IMR-90 (cell line): Measurements from ENCODE around the gene SGTB. TPM values are rescaled to one million over a fixed set of nuclear protein-coding genes. Genes with fewer than 3 reads are reported as not detected.

Experiments
- ATAC-seq: fragments of 200-7000 bp; cut with Tn5 transposase; 2 replicates; pipeline ENCODE4 v1.9.1; 2020; ENCODE audit warnings: low read depth, mild to moderate bottlenecking, moderate library complexity
- BruUV-seq: library from RNA; stranded (reverse); fragments of 400-500 nt; replicated peaks from 2 replicates; lab custom pipeline; 2021; lab: Mats Ljungman, UMichigan
- CTCF ChIA-PET: fragments of 300-600 bp; formaldehyde crosslinking; extraction: SDS; loops from one replicate; lab custom pipeline; 2021; ENCODE audit warnings: antibody characterized with exemption; lab: Yijun Ruan, JAX
- POLR2A ChIA-PET: fragments of 300-600 bp; sonication (Branson Sonifier 250); formaldehyde crosslinking; loops from one replicate; lab custom pipeline; 2022; ENCODE audit warnings: antibody characterized with exemption; ENCODE audit not compliant: unreplicated experiment; lab: Charles Lee
- DNase-seq: peaks from one replicate; pipeline ENCODE4 v3.0.0; 2013
- H2AFZ ChIP-seq: replicated peaks from 2 replicates; pipeline ENCODE3; 2013; ENCODE audit warnings: low read length, mild to moderate bottlenecking; ENCODE audit not compliant: poor library complexity
- H2AK5ac ChIP-seq: 2 replicates; pipeline ENCODE4 v1.6.1; 2013; ENCODE audit warnings: low read depth, low read length, inconsistent platforms
- H2AK9ac ChIP-seq: replicated peaks from 2 replicates; pipeline ENCODE3; 2013; ENCODE audit warnings: mild to moderate bottlenecking, low read depth, low read length, moderate library complexity; ENCODE audit not compliant: poor library complexity
- H2BK120ac ChIP-seq: 2 replicates; pipeline ENCODE4 v1.6.1; 2013; ENCODE audit warnings: low read depth, low read length, inconsistent platforms
- H2BK15ac ChIP-seq: 3 replicates; pipeline ENCODE4 v1.6.1; 2013; ENCODE audit warnings: low read depth, low read length, inconsistent platforms
- H2BK20ac ChIP-seq: 2 replicates; pipeline ENCODE4 v1.6.1; 2013; ENCODE audit warnings: low read depth, mild to moderate bottlenecking, inconsistent platforms, low read length, moderate library complexity
- H2BK5ac ChIP-seq: 2 replicates; pipeline ENCODE4 v1.6.1; 2013; ENCODE audit warnings: mild to moderate bottlenecking, low read depth, low read length, inconsistent platforms; ENCODE audit not compliant: poor library complexity, severe bottlenecking
- H3K14ac ChIP-seq: replicated peaks from 2 replicates; pipeline ENCODE4 v1.6.1; 2013; ENCODE audit warnings: low read depth, low read length, inconsistent platforms
- H3K18ac ChIP-seq: 2 replicates; pipeline ENCODE4 v1.6.1; 2013; ENCODE audit warnings: low read depth, low read length, control low read depth
- H3K23ac ChIP-seq: 2 replicates; pipeline ENCODE4 v1.6.1; 2013; ENCODE audit warnings: low read depth, low read length, inconsistent platforms
- H3K27ac ChIP-seq: 2 replicates; pipeline ENCODE4 v1.5.1; 2013; ENCODE audit warnings: mild to moderate bottlenecking, control low read depth, low read length; ENCODE audit not compliant: insufficient read depth
- H3K27me3 ChIP-seq: 2 replicates; pipeline ENCODE4 v1.6.1; 2013; ENCODE audit warnings: low read length; ENCODE audit not compliant: control insufficient read depth, insufficient read depth
- H3K36me3 ChIP-seq: 2 replicates; pipeline ENCODE4 v1.6.1; 2013; ENCODE audit warnings: low read length, mixed read lengths; ENCODE audit not compliant: control insufficient read depth, insufficient read depth
- H3K4ac ChIP-seq: 2 replicates; pipeline ENCODE4 v1.6.1; 2013; ENCODE audit warnings: low read depth, low read length, inconsistent platforms
- H3K4me1 ChIP-seq: 2 replicates; pipeline ENCODE4 v1.6.1; 2013; ENCODE audit warnings: low read length, mixed read lengths; ENCODE audit not compliant: control insufficient read depth, insufficient read depth
- H3K4me2 ChIP-seq: 2 replicates; pipeline ENCODE4 v1.6.1; 2013; ENCODE audit warnings: low read depth, mild to moderate bottlenecking, control low read depth, low read length, moderate library complexity
- H3K4me3 ChIP-seq: 2 replicates; pipeline ENCODE4 v1.5.1; 2013; ENCODE audit warnings: low read depth, mild to moderate bottlenecking, control low read depth, low read length, moderate library complexity; ENCODE audit not compliant: insufficient read depth
- H3K56ac ChIP-seq: 2 replicates; pipeline ENCODE4 v1.6.1; 2013; ENCODE audit warnings: low read length, inconsistent platforms; ENCODE audit not compliant: insufficient read depth; ENCODE audit errors: extremely low read depth
- H3K79me1 ChIP-seq, 2 experiments: 2 replicates each; pipeline ENCODE4 v1.6.1; 2013; ENCODE audit warnings: low read length in 2 of 2, inconsistent platforms in 1 of 2, low read depth in 1 of 2
- H3K9ac ChIP-seq: 2 replicates; pipeline ENCODE4 v1.6.1; 2013; ENCODE audit warnings: low read depth, low read length, control low read depth
- H3K9me1 ChIP-seq: 2 replicates; pipeline ENCODE4 v1.6.1; 2013; ENCODE audit warnings: low read length, inconsistent platforms; ENCODE audit not compliant: insufficient read depth
- H3K9me3 ChIP-seq: 2 replicates; pipeline ENCODE4 v1.6.1; 2013; ENCODE audit warnings: low read length; ENCODE audit not compliant: control insufficient read depth, insufficient read depth
- H4K20me1 ChIP-seq: 2 replicates; pipeline ENCODE4 v1.6.1; 2013; ENCODE audit warnings: low read length, inconsistent platforms; ENCODE audit not compliant: insufficient read depth
- H4K5ac ChIP-seq: 2 replicates; pipeline ENCODE4 v1.6.1; 2013; ENCODE audit warnings: mild to moderate bottlenecking, low read depth, low read length, control low read depth
- H4K8ac ChIP-seq, 2 experiments: 2 replicates each; pipeline ENCODE4 v1.6.1; 2013; ENCODE audit warnings: low read depth in 2 of 2, low read length in 2 of 2, control low read depth in 1 of 2, inconsistent platforms in 1 of 2
- H4K91ac ChIP-seq: 2 replicates; pipeline ENCODE4 v1.6.1; 2013; ENCODE audit warnings: low read depth, low read length, inconsistent platforms; ENCODE audit not compliant: insufficient read depth
- BHLHE40 ChIP-seq: fragments of 150-350 bp; IDR thresholded peaks from 2 replicates; pipeline ENCODE4 v1.6.1; 2016; ENCODE audit warnings: mild to moderate bottlenecking, low read depth, low read length
- CEBPB ChIP-seq: IDR thresholded peaks from 2 replicates; pipeline ENCODE4 v1.6.1; 2012; ENCODE audit warnings: low read depth, low read length, improper control_type of control experiment
- CHD1 ChIP-seq: IDR thresholded peaks from 2 replicates; pipeline ENCODE4 v1.6.1; 2012; ENCODE audit warnings: low read depth, low read length, improper control_type of control experiment
- FOS ChIP-seq: fragments of 150-350 bp; IDR thresholded peaks from 2 replicates; pipeline ENCODE4 v1.6.1; 2016; ENCODE audit warnings: low read depth, low read length
- MAFK ChIP-seq: IDR thresholded peaks from 2 replicates; pipeline ENCODE4 v1.6.1; 2012; ENCODE audit warnings: low read depth, low read length, improper control_type of control experiment
- MAZ ChIP-seq: IDR thresholded peaks from 2 replicates; pipeline ENCODE4 v1.6.1; 2012; ENCODE audit warnings: low read depth, mild to moderate bottlenecking, low read length, improper control_type of control experiment, moderate library complexity, borderline replicate concordance
- MXI1 ChIP-seq: IDR thresholded peaks from 2 replicates; pipeline ENCODE4 v1.6.1; 2012; ENCODE audit warnings: low read depth, mild to moderate bottlenecking, low read length, moderate library complexity, borderline replicate concordance
- POLR2A ChIP-seq: IDR thresholded peaks from 2 replicates; pipeline ENCODE4 v1.6.1; 2012; ENCODE audit warnings: mild to moderate bottlenecking, low read depth, low read length
- RCOR1 ChIP-seq: IDR thresholded peaks from 2 replicates; pipeline ENCODE4 v1.6.1; 2012; ENCODE audit warnings: mild to moderate bottlenecking, low read length, improper control_type of control experiment; ENCODE audit not compliant: insufficient replicate concordance
- RFX5 ChIP-seq: IDR thresholded peaks from 2 replicates; pipeline ENCODE4 v1.8.0; 2012; ENCODE audit warnings: low read depth, mild to moderate bottlenecking, low read length, moderate library complexity
- SMC3 ChIP-seq: fragments of 150-350 bp; IDR thresholded peaks from 2 replicates; pipeline ENCODE4 v1.6.1; 2016; ENCODE audit warnings: low read depth, mild to moderate bottlenecking, antibody characterized with exemption, low read length, moderate library complexity
- WGBS, 2 experiments: methylation state at CpG; one replicate each; pipeline versions ENCODE4 v1.1.5 to v1.1.7; 2013; ENCODE audit warnings: missing lambda C conversion rate in 2 of 2; ENCODE audit not compliant: insufficient read length in 1 of 2; ENCODE audit errors: extremely low coverage in 2 of 2; 5-methylcytosine and 5-hydroxymethylcytosine counted together
- dilution Hi-C: fragments of 300-500 bp; cut with HindIII; formaldehyde crosslinking; loops from one replicate; pipeline ENCODE4 v1.14.3; 2018; ENCODE audit warnings: low sequenced_read_pairs; ENCODE audit not compliant: unreplicated experiment
- in situ Hi-C: fragments of 300-500 bp; cut with MboI; formaldehyde crosslinking; loops from 3 replicates; pipeline ENCODE4 v1.14.3; 2019; ENCODE audit warnings: low sequenced_read_pairs, inconsistent platforms, mixed read lengths
- intact Hi-C: fragments of 100-400 bp; cut with micrococcal nuclease; formaldehyde crosslinking; loops from 2 replicates; pipeline ENCODE4 v1.10.0; 2022
- polyA plus RNA-seq, 3 experiments: library from polyadenylated mRNA; depleted of rRNA; stranded (reverse); fragments of >200 nt; gene quantifications; 2 replicates each; pipeline ENCODE4 v1.2.3, GENCODE V29; 2012; ENCODE audit warnings: low replicate concordance in 1 of 3
- total RNA-seq: library from RNA; depleted of rRNA; stranded (reverse); fragments of >200 nt; gene quantifications from 2 replicates; pipeline ENCODE4 v1.2.3, GENCODE V29; 2012
- TF ChIP-seq, protein P1 (sequence below): fragments of 150-350 bp; IDR thresholded peaks from 2 replicates; pipeline ENCODE4 v1.6.1; 2017; ENCODE audit warnings: mild to moderate bottlenecking, antibody characterized with exemption, low read length, low read depth
- TF ChIP-seq, protein P2 (sequence below): conservative IDR thresholded peaks from 2 replicates; pipeline ENCODE4 v1.5.1; 2012; ENCODE audit warnings: mild to moderate bottlenecking, low read depth, low read length, improper control_type of control experiment
- TF ChIP-seq, protein P3 (sequence below): fragments of 150-350 bp; IDR thresholded peaks from 2 replicates; pipeline ENCODE4 v1.6.1; 2016; ENCODE audit warnings: low read depth, mild to moderate bottlenecking, low read length, moderate library complexity, borderline replicate concordance

SGTB gene
- total and polyA plus RNA-seq, 2 of the 4 experiments (the other 2 are of a cell fraction): 7.5 to 15.1 TPM

DNA sequence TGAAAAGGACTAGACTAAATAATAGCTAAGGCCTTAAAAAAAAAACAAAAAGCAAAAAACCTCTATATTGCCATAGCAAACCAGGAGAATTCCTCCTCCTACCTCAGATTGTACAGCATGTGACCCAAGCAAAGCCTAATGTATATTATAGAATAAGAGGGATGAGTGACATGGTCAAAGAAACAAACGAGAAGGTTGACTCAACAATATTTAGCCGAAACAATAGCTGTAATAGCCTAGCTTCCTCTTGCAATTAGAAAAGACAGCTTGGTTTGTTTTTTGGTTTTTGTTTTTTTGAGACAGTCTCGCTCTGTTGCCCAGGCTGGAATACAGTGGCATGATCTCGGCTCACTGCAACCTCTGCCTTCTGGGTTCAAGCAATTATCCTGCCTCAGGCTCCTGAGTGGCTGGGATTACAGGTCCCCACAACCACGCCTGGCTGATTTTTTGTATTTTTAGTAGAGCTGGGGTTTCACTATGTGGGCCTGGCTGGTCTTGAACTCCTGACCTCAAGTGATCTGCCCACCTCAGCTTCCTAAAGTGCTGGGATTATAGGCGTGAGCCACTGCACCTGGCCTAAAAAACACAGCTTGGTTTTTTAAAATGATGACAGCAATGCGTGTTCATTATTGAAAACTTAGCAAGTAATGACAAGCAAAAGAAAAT, 5.7 kb upstream of the SGTB start:
- ATAC-seq: no peak
- H3K9me1 ChIP-seq: peaks cover 3% of the 10 kb centered on the region; the same call in 1 of the 2 replicates
- in situ Hi-C loops: no loop called here
- H2AK5ac ChIP-seq: no peak overlapping the region
- peaks cover 6% of the 10 kb centered on the region for H3K4me1 ChIP-seq
- no peak overlapping the region for H2AK9ac ChIP-seq
- H3K4me2 ChIP-seq: no peak overlapping the region
- 0 out of 2 replicates have a peak, but pooled peaks cover 3% of the 10 kb centered on the region for H4K20me1 ChIP-seq
- ChIA-PET CTCF (interaction anchor here (0.9 kb wide), 1 partner anchor 101 kb away, joined by 3 read pairs; no protein-coding TSS in a partner anchor), POLR2A (interaction anchor here (0.6 kb wide), 1 partner anchor 187 kb away, joined by 3 read pairs; no protein-coding TSS in a partner anchor)
- no peak overlapping the region for H2AFZ ChIP-seq
- H3K79me1 ChIP-seq: peaks cover 17 to 51% of the 10 kb centered on the region in 2 experiments
- no peak overlapping the region for H4K8ac ChIP-seq
- no peak overlapping the region for H3K9ac ChIP-seq
- no TSS peak for BruUV-seq
- H3K4ac ChIP-seq: no peak overlapping the region
- no peak overlapping the region for H2BK120ac ChIP-seq
- H2BK5ac ChIP-seq: no peak overlapping the region
- dilution Hi-C loops: no loop called here
- no peak overlapping the region for H3K4me3 ChIP-seq
- no peak overlapping the region for H4K91ac ChIP-seq
- no peak overlapping the region for H3K14ac ChIP-seq
- intact Hi-C loops: loop anchor here (10.0 kb wide), 1 partner anchor 417 kb away; the partner anchor contains the start of gene SREK1
- H3K36me3 ChIP-seq: peaks cover 2% of the 10 kb centered on the region
- H3K27me3 ChIP-seq: no peaks in the 10 kb centered on the region
- H4K5ac ChIP-seq: no peak overlapping the region
- no peak overlapping the region for H2BK15ac ChIP-seq
- H3K56ac ChIP-seq: no peak overlapping the region
- no peak overlapping the region for H3K18ac ChIP-seq
- TF ChIP-seq, protein P1, sequence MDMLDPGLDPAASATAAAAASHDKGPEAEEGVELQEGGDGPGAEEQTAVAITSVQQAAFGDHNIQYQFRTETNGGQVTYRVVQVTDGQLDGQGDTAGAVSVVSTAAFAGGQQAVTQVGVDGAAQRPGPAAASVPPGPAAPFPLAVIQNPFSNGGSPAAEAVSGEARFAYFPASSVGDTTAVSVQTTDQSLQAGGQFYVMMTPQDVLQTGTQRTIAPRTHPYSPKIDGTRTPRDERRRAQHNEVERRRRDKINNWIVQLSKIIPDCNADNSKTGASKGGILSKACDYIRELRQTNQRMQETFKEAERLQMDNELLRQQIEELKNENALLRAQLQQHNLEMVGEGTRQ: no peak
- no peak for TF ChIP-seq RFX5
- TF ChIP-seq BHLHE40: no peak
- TF ChIP-seq, protein P2, sequence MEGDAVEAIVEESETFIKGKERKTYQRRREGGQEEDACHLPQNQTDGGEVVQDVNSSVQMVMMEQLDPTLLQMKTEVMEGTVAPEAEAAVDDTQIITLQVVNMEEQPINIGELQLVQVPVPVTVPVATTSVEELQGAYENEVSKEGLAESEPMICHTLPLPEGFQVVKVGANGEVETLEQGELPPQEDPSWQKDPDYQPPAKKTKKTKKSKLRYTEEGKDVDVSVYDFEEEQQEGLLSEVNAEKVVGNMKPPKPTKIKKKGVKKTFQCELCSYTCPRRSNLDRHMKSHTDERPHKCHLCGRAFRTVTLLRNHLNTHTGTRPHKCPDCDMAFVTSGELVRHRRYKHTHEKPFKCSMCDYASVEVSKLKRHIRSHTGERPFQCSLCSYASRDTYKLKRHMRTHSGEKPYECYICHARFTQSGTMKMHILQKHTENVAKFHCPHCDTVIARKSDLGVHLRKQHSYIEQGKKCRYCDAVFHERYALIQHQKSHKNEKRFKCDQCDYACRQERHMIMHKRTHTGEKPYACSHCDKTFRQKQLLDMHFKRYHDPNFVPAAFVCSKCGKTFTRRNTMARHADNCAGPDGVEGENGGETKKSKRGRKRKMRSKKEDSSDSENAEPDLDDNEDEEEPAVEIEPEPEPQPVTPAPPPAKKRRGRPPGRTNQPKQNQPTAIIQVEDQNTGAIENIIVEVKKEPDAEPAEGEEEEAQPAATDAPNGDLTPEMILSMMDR: no peak
- TF ChIP-seq POLR2A: no peak
- TF ChIP-seq CHD1: no peak
- TF ChIP-seq MXI1: no peak
- no peak for TF ChIP-seq FOS
- TF ChIP-seq MAFK: no peak
- no peak for TF ChIP-seq SMC3
- no peak for TF ChIP-seq RCOR1
- no peak for TF ChIP-seq CEBPB
- no peak for TF ChIP-seq MAZ
- TF ChIP-seq, protein P3, sequence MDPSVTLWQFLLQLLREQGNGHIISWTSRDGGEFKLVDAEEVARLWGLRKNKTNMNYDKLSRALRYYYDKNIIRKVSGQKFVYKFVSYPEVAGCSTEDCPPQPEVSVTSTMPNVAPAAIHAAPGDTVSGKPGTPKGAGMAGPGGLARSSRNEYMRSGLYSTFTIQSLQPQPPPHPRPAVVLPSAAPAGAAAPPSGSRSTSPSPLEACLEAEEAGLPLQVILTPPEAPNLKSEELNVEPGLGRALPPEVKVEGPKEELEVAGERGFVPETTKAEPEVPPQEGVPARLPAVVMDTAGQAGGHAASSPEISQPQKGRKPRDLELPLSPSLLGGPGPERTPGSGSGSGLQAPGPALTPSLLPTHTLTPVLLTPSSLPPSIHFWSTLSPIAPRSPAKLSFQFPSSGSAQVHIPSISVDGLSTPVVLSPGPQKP: no peak
- DNase-seq: no peak
- no peaks in the 10 kb centered on the region for H3K9me3 ChIP-seq
- no peak overlapping the region for H2BK20ac ChIP-seq
- H3K23ac ChIP-seq: no peak overlapping the region
- no peak overlapping the region for H3K27ac ChIP-seq
- 90% methylated on average over 2 of the region's 7 CpGs; no CpG with 5 or more reads in 1 of the 2 experiments for WGBS, 2 experiments
